Endodermal cell (in vitro differentiated cells): ENCODE measurements around the gene A3GALT2. TPM values are rescaled to one million over a fixed set of nuclear protein-coding genes. Genes with fewer than 3 reads are reported as not detected.

Experiments
- DNase-seq: peaks from one replicate; pipeline ENCODE4 v3.0.0-alpha.2; 2017
- H3K27ac ChIP-seq: 2 replicates; pipeline ENCODE4 v1.5.1; 2013; ENCODE audit warnings: mild to moderate bottlenecking, low read depth, low read length, moderate library complexity
- H3K27me3 ChIP-seq: 2 replicates; pipeline ENCODE4 v1.6.1; 2013; ENCODE audit warnings: mild to moderate bottlenecking, low read length, moderate library complexity; ENCODE audit not compliant: insufficient read depth, control insufficient read depth, poor library complexity, severe bottlenecking
- H3K36me3 ChIP-seq: 2 replicates; pipeline ENCODE4 v1.7.0; 2013; ENCODE audit warnings: mild to moderate bottlenecking, low read length, moderate library complexity; ENCODE audit not compliant: control insufficient read depth, insufficient read depth
- H3K4me1 ChIP-seq: one replicate; pipeline ENCODE4 v1.7.0; 2013; ENCODE audit warnings: low read length; ENCODE audit not compliant: control insufficient read depth, insufficient read depth
- H3K4me3 ChIP-seq: 2 replicates; pipeline ENCODE4 v1.5.1; 2013; ENCODE audit warnings: mild to moderate bottlenecking, low read length, moderate library complexity
- H3K9ac ChIP-seq: 2 replicates; pipeline ENCODE4 v1.6.1; 2013; ENCODE audit warnings: mild to moderate bottlenecking, low read length, moderate library complexity; ENCODE audit not compliant: poor library complexity, severe bottlenecking; ENCODE audit errors: extremely low read depth
- H3K9me3 ChIP-seq: 2 replicates; pipeline ENCODE4 v1.6.1; 2013; ENCODE audit warnings: mild to moderate bottlenecking, low read length, moderate library complexity; ENCODE audit not compliant: control insufficient read depth
- H3K27ac Mint-ChIP-seq: 2 replicates; pipeline ENCODE4 v1.8.0; 2020; ENCODE audit warnings: mixed read lengths
- H3K27me3 Mint-ChIP-seq: 2 replicates; pipeline ENCODE4 v1.8.0; 2021; ENCODE audit warnings: mild to moderate bottlenecking, mixed read lengths; ENCODE audit not compliant: insufficient read depth
- H3K36me3 Mint-ChIP-seq: 2 replicates; pipeline ENCODE4 v1.8.0; 2020; ENCODE audit warnings: low read depth, mixed read lengths
- H3K4me1 Mint-ChIP-seq: 2 replicates; pipeline ENCODE4 v1.8.0; 2020; ENCODE audit warnings: mixed read lengths
- H3K4me3 Mint-ChIP-seq: 2 replicates; pipeline ENCODE4 v1.8.0; 2020; ENCODE audit warnings: mild to moderate bottlenecking, moderate library complexity, mixed read lengths
- H3K9me3 Mint-ChIP-seq: 2 replicates; pipeline ENCODE4 v1.8.0; 2020; ENCODE audit warnings: mild to moderate bottlenecking, mixed read lengths
- CTCF ChIP-seq: fragments of 200-600 bp; sonication (generic); conservative IDR thresholded peaks from 2 replicates; pipeline ENCODE4 v1.5.0; 2021; ENCODE audit warnings: antibody characterized with exemption, mild to moderate bottlenecking
- WGBS, 2 experiments: methylation state at CpG; one replicate each; pipeline versions ENCODE4 v1.1.5 to v1.1.7; 2013; ENCODE audit warnings: missing lambda C conversion rate in 2 of 2, mixed read lengths in 1 of 2; ENCODE audit not compliant: insufficient coverage in 1 of 2, insufficient read length in 1 of 2; 5-methylcytosine and 5-hydroxymethylcytosine counted together
- total RNA-seq, 2 donors: library from RNA; stranded (reverse); fragmentation: NEBNext Ultra II Directional in 1 of 2; extraction: Animal tissue kit (Norgen Biotek cat#: 25700) in 1 of 2; gene quantifications; 2 replicates in 1 of 2; 3 replicates in 1 of 2; pipeline ENCODE4 v1.2.1, GENCODE V29; 2021

A3GALT2 gene
- total RNA-seq, 2 donors from 2014 or later, result not detected

GRCh38 chr1:33274446-33274845 is 46.5 kb downstream of the A3GALT2 start:
- Histone ChIP-seq H3K9ac (no peak overlapping the region), H3K36me3 (peaks cover 31% of the 10 kb centered on the region), H3K4me3 (no peak overlapping the region), H3K4me1 (no peaks in the 10 kb centered on the region), H3K27me3 (no peaks in the 10 kb centered on the region), H3K27ac (no peak overlapping the region), H3K9me3 (no peaks in the 10 kb centered on the region)
- 95 to 100% methylated on average over 1 of the region's 1 CpG for WGBS, 2 experiments
- Mint-ChIP-seq H3K36me3 (peaks cover 15% of the 10 kb centered on the region), H3K4me3 (no peak overlapping the region), H3K27me3 (no peaks in the 10 kb centered on the region), H3K9me3 (no peaks in the 10 kb centered on the region), H3K27ac (no peak overlapping the region), H3K4me1 (peaks cover 11% of the 10 kb centered on the region)
- DNase-seq, result no peak
- no peak for TF ChIP-seq CTCF

- Histone ChIP-seq H3K4me1 (no peaks in the 10 kb centered on the region), H3K36me3 (peaks cover 31% of the 10 kb centered on the region), H3K27me3 (no peaks in the 10 kb centered on the region), H3K9ac (no peak overlapping the region), H3K9me3 (no peaks in the 10 kb centered on the region), H3K27ac (no peak overlapping the region), H3K4me3 (no peak overlapping the region)
- Mint-ChIP-seq H3K36me3 (peaks cover 14% of the 10 kb centered on the region), H3K4me1 (peaks cover 11% of the 10 kb centered on the region), H3K27ac (no peak overlapping the region), H3K27me3 (no peaks in the 10 kb centered on the region), H3K4me3 (no peak overlapping the region), H3K9me3 (no peaks in the 10 kb centered on the region)
- TF ChIP-seq CTCF, result no peak
- WGBS, 2 experiments, result 83 to 84% methylated on average over 7 of the region's 7 CpGs
- DNase-seq, result no peak
Observed at GRCh38 chr1:33273961-33274371, 46.9 kb downstream of the A3GALT2 start.

- Histone ChIP-seq H3K27ac (no peak overlapping the region), H3K27me3 (no peaks in the 10 kb centered on the region), H3K4me1 (no peaks in the 10 kb centered on the region), H3K36me3 (peaks cover 27% of the 10 kb centered on the region), H3K9me3 (no peaks in the 10 kb centered on the region), H3K4me3 (no peak overlapping the region), H3K9ac (no peak overlapping the region)
- no peak for DNase-seq
- peaks cover 11% of the 10 kb centered on the region for H3K4me1 Mint-ChIP-seq
- no peaks in the 10 kb centered on the region for H3K27me3 Mint-ChIP-seq
- TF ChIP-seq CTCF, result no peak
- 92 to 93% methylated on average over 2 to 3 of the region's 3 CpGs for whole genome bisulfite sequencing, 2 experiments
- H3K27ac Mint-ChIP-seq, result no peak overlapping the region
- peaks cover 11% of the 10 kb centered on the region for H3K36me3 Mint-ChIP-seq
- H3K4me3 Mint-ChIP-seq, result no peak overlapping the region
- no peaks in the 10 kb centered on the region for H3K9me3 Mint-ChIP-seq
Observed at GRCh38 chr1:33273406-33273805, 47.5 kb downstream of the A3GALT2 start.
